Fibroblast of villous mesenchyme (primary cell): ENCODE results near the gene FBXL17. TPM values are rescaled to one million over a fixed set of nuclear protein-coding genes. Genes with fewer than 3 reads are reported as not detected.

ENCODE experiments used
- DNase-seq: peaks from one replicate; pipeline ENCODE4 v3.0.0-alpha.2; 2010; ENCODE audit warnings: low read depth
- H3K4me3 ChIP-seq: 2 replicates; pipeline ENCODE4 v1.5.1; 2011; ENCODE audit warnings: low read depth, mild to moderate bottlenecking, low read length
- total RNA-seq: library from RNA; depleted of rRNA; stranded (reverse); fragments of >200 nt; gene quantifications from 2 replicates; pipeline ENCODE4 v1.2.3, GENCODE V29; 2012
- TF ChIP-seq, protein P1 (sequence below): IDR thresholded peaks from 2 replicates; pipeline ENCODE4 v1.5.1; 2012; ENCODE audit warnings: low read depth, mild to moderate bottlenecking, low read length; ENCODE audit not compliant: insufficient read depth

FBXL17 gene
- total RNA-seq, 1 donor, result 20.3 TPM

GRCh38 chr5:107876261-107876660, 505.6 kb downstream of the FBXL17 start:
- H3K4me3 ChIP-seq, result no peak overlapping the region
- peak; percentile 20 for DNase-seq

GRCh38 chr5:107875833-107876232, 506.1 kb downstream of the FBXL17 start:
- TF ChIP-seq, protein P1, sequence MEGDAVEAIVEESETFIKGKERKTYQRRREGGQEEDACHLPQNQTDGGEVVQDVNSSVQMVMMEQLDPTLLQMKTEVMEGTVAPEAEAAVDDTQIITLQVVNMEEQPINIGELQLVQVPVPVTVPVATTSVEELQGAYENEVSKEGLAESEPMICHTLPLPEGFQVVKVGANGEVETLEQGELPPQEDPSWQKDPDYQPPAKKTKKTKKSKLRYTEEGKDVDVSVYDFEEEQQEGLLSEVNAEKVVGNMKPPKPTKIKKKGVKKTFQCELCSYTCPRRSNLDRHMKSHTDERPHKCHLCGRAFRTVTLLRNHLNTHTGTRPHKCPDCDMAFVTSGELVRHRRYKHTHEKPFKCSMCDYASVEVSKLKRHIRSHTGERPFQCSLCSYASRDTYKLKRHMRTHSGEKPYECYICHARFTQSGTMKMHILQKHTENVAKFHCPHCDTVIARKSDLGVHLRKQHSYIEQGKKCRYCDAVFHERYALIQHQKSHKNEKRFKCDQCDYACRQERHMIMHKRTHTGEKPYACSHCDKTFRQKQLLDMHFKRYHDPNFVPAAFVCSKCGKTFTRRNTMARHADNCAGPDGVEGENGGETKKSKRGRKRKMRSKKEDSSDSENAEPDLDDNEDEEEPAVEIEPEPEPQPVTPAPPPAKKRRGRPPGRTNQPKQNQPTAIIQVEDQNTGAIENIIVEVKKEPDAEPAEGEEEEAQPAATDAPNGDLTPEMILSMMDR, result peak; percentile 41
- no peak overlapping the region for H3K4me3 ChIP-seq
- DNase-seq, result peak; percentile 74

More at GRCh38 chr5:107876261-107876660, 505.6 kb downstream of the FBXL17 start:
- TF ChIP-seq, protein P1, result no peak

GRCh38 chr5:107874795-107875194, 507.1 kb downstream of the FBXL17 start:
- DNase-seq, result no peak
- no peak overlapping the region for H3K4me3 ChIP-seq
- TF ChIP-seq, protein P1, result no peak

DNA sequence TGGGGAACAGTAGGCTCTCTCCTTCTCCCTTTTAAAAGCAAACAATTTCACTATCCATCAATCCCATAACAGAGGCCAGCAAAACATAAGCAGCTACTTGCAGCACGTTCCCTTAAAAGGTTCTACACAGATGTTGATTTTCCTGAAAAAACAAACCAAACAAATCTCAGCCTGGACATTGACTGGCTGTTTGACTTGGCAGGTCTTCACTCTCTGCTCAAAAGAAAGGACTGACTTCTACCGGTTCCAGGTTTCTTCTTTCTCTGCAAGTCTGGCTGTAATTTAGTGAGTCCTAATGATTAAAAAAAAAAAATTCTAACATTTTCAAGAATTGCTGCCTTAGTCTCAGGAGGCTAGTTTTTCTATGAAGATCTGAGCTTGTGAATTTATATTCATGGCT, 508.0 kb downstream of the FBXL17 start:
- DNase-seq, result no peak
- H3K4me3 ChIP-seq, result no peak overlapping the region
- TF ChIP-seq, protein P1, result no peak

GRCh38 chr5:107871023-107871422, 510.9 kb downstream of the FBXL17 start:
- TF ChIP-seq, protein P1, result no peak
- H3K4me3 ChIP-seq, result no peak overlapping the region
- DNase-seq, result no peak

DNA sequence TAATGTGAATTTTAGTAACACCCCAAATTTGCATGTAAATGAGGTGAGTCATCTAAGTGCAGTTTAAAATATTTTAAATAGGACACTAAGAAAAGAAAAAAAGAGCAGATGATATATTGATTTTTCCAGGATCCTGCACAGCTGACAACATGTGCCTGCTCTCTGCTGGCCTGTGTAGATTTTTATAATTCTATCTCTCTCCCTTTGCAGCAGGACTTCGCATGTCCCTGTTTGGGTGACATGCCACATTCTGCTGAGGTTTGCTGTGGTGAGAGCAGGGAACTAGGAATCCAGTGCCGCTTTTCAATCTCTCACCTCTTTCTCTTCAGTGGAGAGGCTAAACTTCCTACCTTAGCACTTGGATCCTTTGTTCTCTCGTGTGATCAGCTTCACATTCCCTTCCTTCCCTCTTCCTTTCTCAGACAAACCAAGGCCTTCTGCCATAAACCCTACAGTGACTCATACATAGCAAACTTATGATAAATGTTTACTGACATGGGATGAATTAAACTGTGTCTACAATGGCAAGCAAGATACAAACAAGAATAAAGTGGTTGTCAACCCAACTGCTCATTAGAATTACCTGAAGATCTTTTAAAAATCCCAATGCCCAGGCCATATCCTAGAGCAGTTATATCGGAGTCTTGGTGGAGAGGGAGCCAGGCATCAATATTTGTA, 512.3 kb downstream of the FBXL17 start:
- TF ChIP-seq, protein P1, result no peak
- peak; percentile 42 for DNase-seq
- no peak overlapping the region for H3K4me3 ChIP-seq
